HEK293T (cell line): ENCODE results near the gene DNAJA4.
"Not testable (repeated sequence)": the region's sequence is repeated elsewhere in the genome, so short reads cannot be mapped to it uniquely, and the experiment has no call there.

ENCODE experiments used
- CTCF ChIA-PET: fragments of 350-600 bp; formaldehyde crosslinking; extraction: SDS; loops from one replicate; lab custom pipeline; 2021; ENCODE audit warnings: antibody characterized with exemption, inconsistent platforms; lab: Yijun Ruan, JAX
- POLR2A ChIA-PET: fragments of 350-600 bp; formaldehyde crosslinking; extraction: SDS; loops from one replicate; lab custom pipeline; 2020; ENCODE audit warnings: antibody characterized with exemption, inconsistent platforms; lab: Yijun Ruan, JAX
- DNase-seq: peaks from one replicate; pipeline ENCODE4 v3.0.0; 2012; ENCODE audit warnings: mixed read lengths; ENCODE audit errors: extremely low spot score
- ARNT ChIP-seq: fragments of 450-650 bp; IDR thresholded peaks from 2 replicates; pipeline ENCODE4 v1.6.1; 2017; ENCODE audit warnings: mild to moderate bottlenecking
- BHLHE40 ChIP-seq: fragments of 450-650 bp; IDR thresholded peaks from 2 replicates; pipeline ENCODE4 v1.6.1; 2016; ENCODE audit warnings: mild to moderate bottlenecking, moderate library complexity, borderline replicate concordance
- CTBP1 ChIP-seq: fragments of 450-650 bp; IDR thresholded peaks from 2 replicates; pipeline ENCODE4 v1.6.1; 2016; ENCODE audit warnings: borderline replicate concordance
- ELF4 ChIP-seq: fragments of 450-650 bp; IDR thresholded peaks from 2 replicates; pipeline ENCODE4 v1.6.1; 2017; ENCODE audit warnings: antibody characterized with exemption
- FOXA1 ChIP-seq: fragments of 450-650 bp; IDR thresholded peaks from 2 replicates; pipeline ENCODE4 v1.6.1; 2016; ENCODE audit warnings: mild to moderate bottlenecking
- FOXK2 ChIP-seq: fragments of 450-650 bp; IDR thresholded peaks from 2 replicates; pipeline ENCODE4 v1.6.1; 2016; ENCODE audit warnings: mild to moderate bottlenecking
- FOXM1 ChIP-seq: fragments of 450-650 bp; IDR thresholded peaks from 2 replicates; pipeline ENCODE4 v1.6.1; 2017; ENCODE audit warnings: mild to moderate bottlenecking, borderline replicate concordance
- HDGF ChIP-seq: fragments of 450-650 bp; IDR thresholded peaks from 2 replicates; pipeline ENCODE4 v1.6.1; 2017; ENCODE audit warnings: antibody characterized with exemption, borderline replicate concordance
- L3MBTL2 ChIP-seq: fragments of 450-650 bp; conservative IDR thresholded peaks from 2 replicates; pipeline ENCODE4 v1.6.1; 2016; ENCODE audit warnings: mild to moderate bottlenecking
- LEF1 ChIP-seq: fragments of 450-650 bp; IDR thresholded peaks from 2 replicates; pipeline ENCODE4 v1.6.1; 2017; ENCODE audit warnings: mild to moderate bottlenecking, borderline replicate concordance
- NFRKB ChIP-seq: fragments of 450-650 bp; IDR thresholded peaks from 2 replicates; pipeline ENCODE4 v1.6.1; 2016; ENCODE audit warnings: mild to moderate bottlenecking, moderate library complexity
- PKNOX1 ChIP-seq: fragments of 450-650 bp; IDR thresholded peaks from 2 replicates; pipeline ENCODE4 v1.6.1; 2016
- SP1 ChIP-seq: fragments of 450-650 bp; IDR thresholded peaks from 2 replicates; pipeline ENCODE4 v1.6.1; 2017
- SUZ12 ChIP-seq: fragments of 450-650 bp; IDR thresholded peaks from 2 replicates; pipeline ENCODE4 v1.6.1; 2016; ENCODE audit warnings: mild to moderate bottlenecking
- TARDBP ChIP-seq: fragments of 450-650 bp; IDR thresholded peaks from 2 replicates; pipeline ENCODE4 v1.6.1; 2016
- ZNF384 ChIP-seq: fragments of 450-650 bp; IDR thresholded peaks from 2 replicates; pipeline ENCODE4 v1.6.1; 2016

The DNAJA4 gene

GRCh38 chr15:78242128-78242527 lies 22.2 kb upstream of the DNAJA4 start:
- peak; percentile 65 for DNase-seq
- ChIA-PET CTCF (interaction anchor here (0.6 to 5.7 kb wide), 7 partner anchors 11 to 130 kb away, joined by 3 to 58 read pairs (median 6); no protein-coding TSS in a partner anchor), POLR2A (interaction anchor here (1.6 kb wide), 1 partner anchor 64 kb away, joined by 3 read pairs; no protein-coding TSS in a partner anchor)
- TF ChIP-seq NFRKB = no peak
- TF ChIP-seq TARDBP = no peak
- no peak for TF ChIP-seq ARNT
- TF ChIP-seq ELF4 = no peak
- TF ChIP-seq FOXA1 = no peak
- TF ChIP-seq PKNOX1 = no peak
- no peak for TF ChIP-seq CTBP1
- no peak for TF ChIP-seq SUZ12
- no peak for TF ChIP-seq SP1
- no peak for TF ChIP-seq ZNF384
- TF ChIP-seq LEF1 = no peak
- TF ChIP-seq L3MBTL2 = no peak
- TF ChIP-seq FOXK2 = no peak
- no peak for TF ChIP-seq BHLHE40
- no peak for TF ChIP-seq HDGF
- no peak for TF ChIP-seq FOXM1

DNA sequence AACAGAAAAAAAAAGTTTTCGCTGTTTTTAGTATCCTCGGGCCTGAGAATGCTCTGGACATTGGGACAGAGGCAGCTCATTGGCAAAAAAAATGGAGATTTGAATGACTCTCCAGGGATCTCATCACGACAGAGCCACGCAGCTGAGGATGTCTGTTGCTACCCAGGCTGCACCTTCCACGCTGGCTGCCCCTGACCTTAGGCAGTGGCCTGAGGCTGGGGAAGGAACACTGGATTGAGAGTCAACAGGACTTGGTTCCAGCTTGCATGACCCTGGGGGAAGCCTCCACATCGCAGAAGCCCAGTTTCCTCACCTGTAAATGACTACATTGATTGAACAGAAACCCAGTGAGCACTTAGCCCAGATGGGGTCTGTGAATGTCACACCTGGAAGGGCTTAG lies 21.3 kb upstream of the DNAJA4 start:
- ChIA-PET CTCF (interaction anchor here (0.7 to 5.7 kb wide), 5 partner anchors 48 to 238 kb away, joined by 3 to 58 read pairs (median 4); no protein-coding TSS in a partner anchor), POLR2A (no interaction called here)
- no peak for DNase-seq
- TF ChIP-seq SUZ12 = no peak
- no peak for TF ChIP-seq TARDBP
- TF ChIP-seq PKNOX1 = no peak
- TF ChIP-seq SP1 = no peak
- no peak for TF ChIP-seq ARNT
- no peak for TF ChIP-seq FOXM1
- TF ChIP-seq BHLHE40 = no peak
- TF ChIP-seq L3MBTL2 = no peak
- TF ChIP-seq ZNF384 = no peak
- no peak for TF ChIP-seq HDGF
- no peak for TF ChIP-seq LEF1
- TF ChIP-seq CTBP1 = no peak
- no peak for TF ChIP-seq ELF4
- no peak for TF ChIP-seq FOXK2
- TF ChIP-seq FOXA1 = no peak
- TF ChIP-seq NFRKB = no peak

DNA sequence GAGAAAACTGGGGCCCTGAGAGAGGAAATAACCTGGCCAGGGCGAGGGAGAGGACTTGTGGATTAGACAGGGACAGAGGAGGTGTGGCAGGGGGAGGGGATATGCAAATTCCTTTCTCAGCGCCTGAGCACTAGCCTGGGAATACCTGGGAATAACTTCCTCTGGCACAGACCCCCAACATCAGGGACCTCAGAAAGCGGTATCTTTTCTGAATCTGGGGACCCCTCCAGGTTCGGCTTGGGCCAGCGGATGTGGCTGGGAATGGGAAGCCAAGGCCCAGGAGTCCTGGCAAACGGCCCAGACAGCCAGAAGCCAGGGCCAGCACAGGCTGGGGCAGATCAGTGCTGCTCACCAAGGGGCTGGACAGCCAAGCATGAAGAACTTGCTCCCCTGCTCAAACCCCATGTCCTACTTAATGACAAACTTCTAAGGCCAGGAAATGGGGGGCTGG lies 20.8 kb upstream of the DNAJA4 start:
- TF ChIP-seq TARDBP (no peak), FOXK2 (no peak), NFRKB (no peak), HDGF (no peak), SUZ12 (no peak), ELF4 (no peak), FOXM1 (no peak), BHLHE40 (no peak), LEF1 (no peak), ARNT (no peak), PKNOX1 (no peak), FOXA1 (no peak)
- CTCF ChIA-PET = interaction anchor here (1.0 to 5.7 kb wide), 3 partner anchors 48 to 239 kb away, joined by 4 to 58 read pairs (median 21); no protein-coding TSS in a partner anchor
- POLR2A ChIA-PET = no interaction called here
- DNase-seq = no peak

DNA sequence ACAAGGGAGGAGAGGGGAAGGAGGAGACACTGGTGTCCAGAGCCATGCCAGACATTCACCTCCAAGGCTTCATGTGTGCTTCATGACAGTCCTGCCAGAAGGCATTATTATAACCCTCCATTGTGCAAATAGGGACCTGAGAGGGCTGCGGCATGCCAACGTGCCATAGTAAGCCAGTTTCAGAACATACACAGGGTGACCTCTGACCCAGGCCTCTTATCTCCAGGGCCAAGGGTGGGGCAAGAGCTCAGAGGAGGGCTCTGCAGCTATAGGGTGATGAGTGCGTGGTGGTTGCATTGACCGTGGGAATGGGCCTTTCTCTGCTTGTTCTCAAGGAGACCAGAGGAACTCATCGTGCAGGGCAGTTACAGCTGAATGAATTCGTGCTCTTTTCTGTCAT lies 20.3 kb upstream of the DNAJA4 start:
- TF ChIP-seq FOXA1 (no peak), ARNT (no peak), L3MBTL2 (no peak), TARDBP (no peak), FOXM1 (no peak), HDGF (no peak), PKNOX1 (no peak)
- ChIA-PET CTCF (interaction anchor here (0.5 to 5.7 kb wide), 3 partner anchors 67 to 239 kb away, joined by 3 to 58 read pairs (median 4); no protein-coding TSS in a partner anchor), POLR2A (no interaction called here)
- DNase-seq = no peak

GRCh38 chr15:78244893-78245292 lies 19.5 kb upstream of the DNAJA4 start:
- POLR2A ChIA-PET = no interaction called here
- no peak for DNase-seq
- TF ChIP-seq FOXK2 (no peak), SP1 (no peak), ZNF384 (no peak), ELF4 (no peak), BHLHE40 (no peak), TARDBP (no peak), LEF1 (no peak), FOXM1 (no peak), SUZ12 (no peak), PKNOX1 (no peak)
- CTCF ChIA-PET = interaction anchor here (0.5 to 5.7 kb wide), 2 partner anchors 68 to 326 kb away, joined by 3 to 58 read pairs; no protein-coding TSS in a partner anchor

DNA sequence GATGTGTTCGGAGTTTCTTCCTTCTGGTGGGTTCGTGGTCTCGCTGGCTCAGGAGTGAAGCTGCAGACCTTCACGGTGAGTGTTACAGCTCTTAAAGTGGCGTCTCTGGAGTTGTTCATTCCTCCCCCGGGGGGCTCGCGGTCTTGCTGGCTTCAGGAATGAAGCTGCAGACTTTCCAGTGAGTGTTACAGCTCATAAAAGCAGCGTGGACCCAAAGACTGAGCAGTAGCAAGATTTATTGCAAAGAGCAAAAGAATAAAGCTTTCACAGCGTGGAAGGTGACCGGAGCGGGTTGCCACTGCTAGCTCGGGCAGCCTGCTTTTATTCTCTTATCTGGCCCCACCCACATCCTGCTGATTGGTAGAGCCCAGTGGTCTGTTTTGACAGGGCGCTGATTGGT lies 19.0 kb upstream of the DNAJA4 start:
- CTCF ChIA-PET = interaction anchor here (0.6 to 0.7 kb wide), 2 partner anchors 68 to 75 kb away, joined by 3 read pairs; no protein-coding TSS in a partner anchor
- POLR2A ChIA-PET, DNase-seq: not testable (repeated sequence)

DNA sequence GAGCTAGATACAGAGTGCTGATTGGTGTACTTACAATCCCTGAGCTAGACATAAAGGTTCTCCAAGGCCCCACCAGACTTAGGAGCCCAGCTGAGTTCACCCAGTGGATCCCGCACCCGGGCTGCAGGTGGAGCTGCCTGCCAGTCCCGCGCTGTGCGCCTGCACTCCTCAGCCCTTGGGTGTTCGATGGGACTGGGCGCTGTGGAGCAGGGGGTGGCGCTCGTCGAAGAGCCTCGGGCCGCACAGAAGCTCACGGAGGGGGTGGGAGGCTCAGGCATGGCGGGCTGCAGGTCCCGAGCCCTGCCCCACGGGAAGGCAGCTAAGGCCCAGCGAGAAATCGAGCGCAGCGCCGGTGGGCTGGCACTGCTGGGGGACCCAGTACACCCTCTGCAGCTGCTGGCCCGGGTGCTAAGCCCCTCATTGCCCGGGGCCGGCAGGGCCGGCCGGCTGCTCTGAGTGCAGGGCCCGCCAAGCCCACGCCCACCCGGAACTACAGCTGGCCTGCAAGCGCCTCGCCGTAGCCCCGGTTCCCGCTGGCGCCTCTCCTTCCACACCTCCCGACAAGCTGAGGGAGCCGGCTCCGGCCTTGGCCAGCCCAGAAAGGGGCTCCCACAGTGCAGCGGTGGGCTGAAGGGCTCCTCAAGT lies 18.3 kb upstream of the DNAJA4 start:
- CTCF ChIA-PET = interaction anchor here (0.6 to 0.7 kb wide), 3 partner anchors 69 to 169 kb away, joined by 3 to 9 read pairs (median 3); no protein-coding TSS in a partner anchor
- DNase-seq, POLR2A ChIA-PET: not testable (repeated sequence)
